LNCAP (cell line): Measurements from ENCODE around the gene NMNAT2.

Experiments used
- CTCF ChIP-seq: fragments of 450-650 bp; IDR thresholded peaks from 2 replicates; pipeline ENCODE4 v1.5.1; 2017; ENCODE audit warnings: mild to moderate bottlenecking

NMNAT2 gene

GRCh38 chr1:183243161-183244050, 174.8 kb downstream of the NMNAT2 start:
- TF ChIP-seq CTCF = no peak

- TF ChIP-seq CTCF = no peak
These were observed 175.6 kb downstream of the NMNAT2 start for GRCh38 chr1:183242556-183242955.

GRCh38 chr1:183241471-183241870, 176.7 kb downstream of the NMNAT2 start:
- no peak for TF ChIP-seq CTCF

- TF ChIP-seq CTCF = no peak
These were observed 177.7 kb downstream of the NMNAT2 start for GRCh38 chr1:183240526-183240825.

GRCh38 chr1:183239793-183240525, 178.2 kb downstream of the NMNAT2 start:
- no peak for TF ChIP-seq CTCF

GRCh38 chr1:183239220-183239742, 178.9 kb downstream of the NMNAT2 start:
- TF ChIP-seq CTCF = no peak

- TF ChIP-seq CTCF = no peak
These were observed 180.1 kb downstream of the NMNAT2 start for GRCh38 chr1:183238071-183238470.
